Liver (tissue), 9 donors: ENCODE measurements around the gene ZNF618. TPM values are rescaled to one million over a fixed set of nuclear protein-coding genes. Genes with fewer than 3 reads are reported as not detected.

Experiments used
- DNase-seq: peaks from one replicate; pipeline ENCODE4 v3.0.0-alpha.2; 2017; ENCODE audit warnings: low spot score
- H3K27ac ChIP-seq, 2 donors: one replicate each; pipeline ENCODE4 v1.7.0; 2013; ENCODE audit warnings: inconsistent platforms in 2 of 2, low read length in 2 of 2, control low read depth in 1 of 2, low read depth in 1 of 2, mild to moderate bottlenecking in 1 of 2
- H3K27me3 ChIP-seq, 4 donors: one replicate each; pipeline versions ENCODE4 v1.6.1 to v1.7.0; 2013; ENCODE audit warnings: low read length in 3 of 4, inconsistent platforms in 1 of 4, mild to moderate bottlenecking in 1 of 4, moderate library complexity in 1 of 4; ENCODE audit not compliant: control insufficient read depth in 4 of 4, insufficient read depth in 4 of 4
- H3K36me3 ChIP-seq, 4 donors: one replicate each; pipeline versions ENCODE4 v1.6.1 to v1.7.0; 2013; ENCODE audit warnings: low read length in 3 of 4, mild to moderate bottlenecking in 3 of 4, low read depth in 1 of 4, moderate library complexity in 1 of 4; ENCODE audit not compliant: control insufficient read depth in 4 of 4, insufficient read depth in 3 of 4
- H3K4me1 ChIP-seq, 4 donors: one replicate each; pipeline versions ENCODE4 v1.6.1 to v1.7.0; 2013; ENCODE audit warnings: low read length in 3 of 4, mild to moderate bottlenecking in 3 of 4, moderate library complexity in 1 of 4; ENCODE audit not compliant: control insufficient read depth in 4 of 4, insufficient read depth in 4 of 4
- H3K4me3 ChIP-seq, 3 donors: one replicate each; pipeline versions ENCODE4 v1.6.1 to v1.7.0; 2013; ENCODE audit warnings: low read length in 3 of 3, control low read depth in 1 of 3, low read depth in 1 of 3, mild to moderate bottlenecking in 1 of 3
- H3K9ac ChIP-seq, 2 donors: one replicate each; pipeline ENCODE4 v1.7.0; 2013; ENCODE audit warnings: low read length in 2 of 2, mild to moderate bottlenecking in 2 of 2, moderate library complexity in 2 of 2, control low read depth in 1 of 2, low read depth in 1 of 2
- H3K9me3 ChIP-seq, 4 donors: one replicate each; pipeline versions ENCODE4 v1.6.1 to v1.7.0; 2013; ENCODE audit warnings: low read length in 3 of 4; ENCODE audit not compliant: control insufficient read depth in 4 of 4
- EGR1 ChIP-seq, 2 donors: IDR thresholded peaks; 2 replicates each; pipeline ENCODE4 v1.6.1; 2016 to 2018; ENCODE audit warnings: antibody characterized with exemption in 2 of 2, low read depth in 2 of 2
- FOXA1 ChIP-seq: IDR thresholded peaks from 2 replicates; pipeline ENCODE4 v1.6.1; 2016; ENCODE audit warnings: antibody characterized with exemption
- FOXA2 ChIP-seq: IDR thresholded peaks from 2 replicates; pipeline ENCODE4 v1.6.1; 2016; ENCODE audit warnings: antibody characterized with exemption
- GABPA ChIP-seq, 2 donors: IDR thresholded peaks in 1 of 2; conservative IDR thresholded peaks in 1 of 2; 2 replicates each; pipeline ENCODE4 v1.6.1; 2016; ENCODE audit warnings: antibody characterized with exemption in 2 of 2, mild to moderate bottlenecking in 1 of 2, moderate library complexity in 1 of 2
- HNF4A ChIP-seq, 2 donors: conservative IDR thresholded peaks; 2 replicates each; pipeline ENCODE4 v1.6.1; 2016; ENCODE audit warnings: antibody characterized with exemption in 2 of 2, mild to moderate bottlenecking in 2 of 2
- HNF4G ChIP-seq: IDR thresholded peaks from 2 replicates; pipeline ENCODE4 v1.6.1; 2016; ENCODE audit warnings: antibody characterized with exemption
- JUND ChIP-seq, 2 donors: IDR thresholded peaks; 2 replicates each; pipeline ENCODE4 v1.6.1; 2016; ENCODE audit warnings: antibody characterized with exemption in 2 of 2
- NR2F2 ChIP-seq: IDR thresholded peaks from 2 replicates; pipeline ENCODE4 v1.6.1; 2016; ENCODE audit warnings: antibody characterized with exemption
- RAD21 ChIP-seq, 2 donors: IDR thresholded peaks; 2 replicates each; pipeline ENCODE4 v1.6.1; 2016; ENCODE audit warnings: antibody characterized with exemption in 2 of 2, mild to moderate bottlenecking in 2 of 2
- RXRA ChIP-seq, 2 donors: IDR thresholded peaks; 2 replicates each; pipeline ENCODE4 v1.6.1; 2017 to 2018; ENCODE audit warnings: antibody characterized with exemption in 2 of 2, mild to moderate bottlenecking in 1 of 2
- SP1 ChIP-seq: IDR thresholded peaks from 2 replicates; pipeline ENCODE4 v1.6.1; 2018; ENCODE audit warnings: antibody characterized with exemption, mild to moderate bottlenecking
- TAF1 ChIP-seq: conservative IDR thresholded peaks from 2 replicates; pipeline ENCODE4 v1.6.1; 2016; ENCODE audit warnings: antibody characterized with exemption, mild to moderate bottlenecking
- YY1 ChIP-seq: IDR thresholded peaks from 2 replicates; pipeline ENCODE4 v1.6.1; 2016; ENCODE audit warnings: antibody characterized with exemption, mild to moderate bottlenecking
- WGBS: extraction: QIAGEN DNeasy Blood & Tissue Kit; methylation state at CpG from one replicate; pipeline ENCODE4 v1.1.7; 2013; 5-methylcytosine and 5-hydroxymethylcytosine counted together
- polyA plus RNA-seq, 2 donors: library from polyadenylated mRNA; stranded (reverse) in 1 of 2; unstranded in 1 of 2; fragments of 200-250 nt in 1 of 2; fragments of >200 nt in 1 of 2; fragmentation: Nextera tagmentation in 1 of 2; extraction: Ambion mirVana in 1 of 2; gene quantifications; one replicate each; pipeline versions ENCODE4 v1.2.1 to v1.2.3, GENCODE V29; 2013 to 2015
- total RNA-seq, 2 donors: library from RNA; depleted of rRNA; stranded (reverse); fragments of >200 nt; gene quantifications; one replicate each; pipeline ENCODE4 v1.2.3, GENCODE V29; 2014
- TF ChIP-seq, protein P1 (sequence below): fragments of 150-350 bp; IDR thresholded peaks from 2 replicates; pipeline ENCODE4 v1.5.1; 2017; ENCODE audit warnings: improper control_type of control experiment, low read depth, low read length; ENCODE audit not compliant: missing input control
- TF ChIP-seq, protein P2 (sequence below): IDR thresholded peaks from 2 replicates; pipeline ENCODE4 v1.6.1; 2016; ENCODE audit warnings: antibody characterized with exemption
- TF ChIP-seq, protein P3 (sequence below): IDR thresholded peaks from 2 replicates; pipeline ENCODE4 v1.6.1; 2016; ENCODE audit warnings: antibody characterized with exemption
- TF ChIP-seq, protein P4 (sequence below): IDR thresholded peaks from 2 replicates; pipeline ENCODE4 v1.6.1; 2016; ENCODE audit warnings: antibody characterized with exemption, mild to moderate bottlenecking
- TF ChIP-seq, protein P5 (sequence below): IDR thresholded peaks from 2 replicates; pipeline ENCODE4 v1.6.1; 2016; ENCODE audit warnings: antibody characterized with exemption
- donor health status: healthy.
- donor health status: healthy.
- donor health status: healthy.
- donor health status: healthy.
- donor health status: healthy.

ZNF618 gene
- total and polyA plus RNA-seq, 4 donors, result 2.2 to 6.5 (median 3.7) TPM

DNA sequence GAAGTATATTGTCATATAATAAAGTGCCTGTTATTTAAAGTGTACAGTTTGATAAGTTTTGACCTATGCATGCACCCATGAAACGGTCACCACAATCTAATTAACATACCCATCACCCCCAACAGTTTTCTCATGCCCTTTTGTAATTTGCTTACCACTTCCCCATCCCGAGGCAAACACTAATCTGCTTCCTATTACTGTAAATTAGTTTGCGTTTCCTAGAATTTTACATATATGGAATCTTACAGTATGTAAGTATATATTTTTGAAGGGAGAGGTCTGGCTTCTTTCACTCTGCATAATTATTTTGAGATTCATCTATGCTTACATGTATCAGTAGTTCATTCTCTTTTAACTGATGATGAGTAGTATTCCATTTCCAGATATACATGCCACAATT is 145.5 kb downstream of the ZNF618 start:
- Histone ChIP-seq H3K27me3 (no peaks in the 10 kb centered on the region), H3K9ac (no peak overlapping the region), H3K4me1 (no peaks in the 10 kb centered on the region), H3K27ac (no peak overlapping the region), H3K4me3 (no peak overlapping the region), H3K9me3 (no peaks in the 10 kb centered on the region), H3K36me3 (peaks cover 5 to 31% (median 16%) of the 10 kb centered on the region in 4 donors)
- WGBS, result 79% methylated on average over 3 of the region's 3 CpGs
- TF ChIP-seq, protein P1, sequence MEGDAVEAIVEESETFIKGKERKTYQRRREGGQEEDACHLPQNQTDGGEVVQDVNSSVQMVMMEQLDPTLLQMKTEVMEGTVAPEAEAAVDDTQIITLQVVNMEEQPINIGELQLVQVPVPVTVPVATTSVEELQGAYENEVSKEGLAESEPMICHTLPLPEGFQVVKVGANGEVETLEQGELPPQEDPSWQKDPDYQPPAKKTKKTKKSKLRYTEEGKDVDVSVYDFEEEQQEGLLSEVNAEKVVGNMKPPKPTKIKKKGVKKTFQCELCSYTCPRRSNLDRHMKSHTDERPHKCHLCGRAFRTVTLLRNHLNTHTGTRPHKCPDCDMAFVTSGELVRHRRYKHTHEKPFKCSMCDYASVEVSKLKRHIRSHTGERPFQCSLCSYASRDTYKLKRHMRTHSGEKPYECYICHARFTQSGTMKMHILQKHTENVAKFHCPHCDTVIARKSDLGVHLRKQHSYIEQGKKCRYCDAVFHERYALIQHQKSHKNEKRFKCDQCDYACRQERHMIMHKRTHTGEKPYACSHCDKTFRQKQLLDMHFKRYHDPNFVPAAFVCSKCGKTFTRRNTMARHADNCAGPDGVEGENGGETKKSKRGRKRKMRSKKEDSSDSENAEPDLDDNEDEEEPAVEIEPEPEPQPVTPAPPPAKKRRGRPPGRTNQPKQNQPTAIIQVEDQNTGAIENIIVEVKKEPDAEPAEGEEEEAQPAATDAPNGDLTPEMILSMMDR, result no peak
- TF ChIP-seq HNF4G (no peak), GABPA (IDR thresholded peaks at IDR 0.05 in 1 of 2, conservative IDR thresholded peaks at IDR 0.05 in 1 of 2) (no peak), EGR1 (IDR thresholded peaks at IDR 0.05; ENCODE audit: low read depth in 2 of 2) (no peak), FOXA2 (no peak)
- TF ChIP-seq, protein P2, sequence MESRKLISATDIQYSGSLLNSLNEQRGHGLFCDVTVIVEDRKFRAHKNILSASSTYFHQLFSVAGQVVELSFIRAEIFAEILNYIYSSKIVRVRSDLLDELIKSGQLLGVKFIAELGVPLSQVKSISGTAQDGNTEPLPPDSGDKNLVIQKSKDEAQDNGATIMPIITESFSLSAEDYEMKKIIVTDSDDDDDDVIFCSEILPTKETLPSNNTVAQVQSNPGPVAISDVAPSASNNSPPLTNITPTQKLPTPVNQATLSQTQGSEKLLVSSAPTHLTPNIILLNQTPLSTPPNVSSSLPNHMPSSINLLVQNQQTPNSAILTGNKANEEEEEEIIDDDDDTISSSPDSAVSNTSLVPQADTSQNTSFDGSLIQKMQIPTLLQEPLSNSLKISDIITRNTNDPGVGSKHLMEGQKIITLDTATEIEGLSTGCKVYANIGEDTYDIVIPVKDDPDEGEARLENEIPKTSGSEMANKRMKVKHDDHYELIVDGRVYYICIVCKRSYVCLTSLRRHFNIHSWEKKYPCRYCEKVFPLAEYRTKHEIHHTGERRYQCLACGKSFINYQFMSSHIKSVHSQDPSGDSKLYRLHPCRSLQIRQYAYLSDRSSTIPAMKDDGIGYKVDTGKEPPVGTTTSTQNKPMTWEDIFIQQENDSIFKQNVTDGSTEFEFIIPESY, result no peak
- no peak for DNase-seq

DNA sequence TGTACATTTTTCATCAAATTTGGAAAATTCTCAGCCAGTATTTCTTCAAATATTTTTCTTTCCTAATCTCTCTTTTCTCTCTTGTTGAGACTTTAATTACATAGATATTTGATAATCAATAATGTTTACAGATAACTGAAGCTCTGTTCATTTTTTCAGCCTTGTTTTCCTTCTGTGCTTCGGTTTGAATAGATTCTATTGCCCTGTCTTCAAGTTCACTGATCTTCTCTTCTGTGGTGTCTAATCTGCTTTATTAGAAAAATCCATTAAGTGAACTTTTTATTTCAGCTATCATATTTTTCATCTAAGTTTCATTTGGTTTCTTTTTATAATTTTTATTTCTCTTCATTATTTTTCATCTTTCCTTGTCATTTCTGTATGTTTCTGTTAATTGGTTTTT is 147.9 kb downstream of the ZNF618 start:
- WGBS, result 100% methylated on average over 1 of the region's 1 CpG
- DNase-seq, result no peak
- no peaks in the 10 kb centered on the region for H3K4me1 ChIP-seq
- no peak overlapping the region for H3K4me3 ChIP-seq
- H3K27me3 ChIP-seq, result no peaks in the 10 kb centered on the region
- H3K36me3 ChIP-seq, result peaks cover 0 to 15% (median 8%) of the 10 kb centered on the region in 4 donors
- TF ChIP-seq FOXA2 (no peak), YY1 (no peak), NR2F2 (no peak), GABPA (IDR thresholded peaks at IDR 0.05 in 1 of 2, conservative IDR thresholded peaks at IDR 0.05 in 1 of 2) (no peak), HNF4G (no peak), HNF4A (conservative IDR thresholded peaks at IDR 0.05) (no peak), EGR1 (IDR thresholded peaks at IDR 0.05; ENCODE audit: low read depth in 2 of 2) (no peak), RAD21 (IDR thresholded peaks at IDR 0.05) (no peak), SP1 (no peak), TAF1 (no peak), FOXA1 (no peak), JUND (IDR thresholded peaks at IDR 0.05) (no peak), RXRA (IDR thresholded peaks at IDR 0.05) (no peak)
- TF ChIP-seq, protein P2, result no peak
- TF ChIP-seq, protein P1, result no peak
- TF ChIP-seq, protein P3, sequence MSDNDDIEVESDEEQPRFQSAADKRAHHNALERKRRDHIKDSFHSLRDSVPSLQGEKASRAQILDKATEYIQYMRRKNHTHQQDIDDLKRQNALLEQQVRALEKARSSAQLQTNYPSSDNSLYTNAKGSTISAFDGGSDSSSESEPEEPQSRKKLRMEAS, result no peak
- TF ChIP-seq, protein P4, sequence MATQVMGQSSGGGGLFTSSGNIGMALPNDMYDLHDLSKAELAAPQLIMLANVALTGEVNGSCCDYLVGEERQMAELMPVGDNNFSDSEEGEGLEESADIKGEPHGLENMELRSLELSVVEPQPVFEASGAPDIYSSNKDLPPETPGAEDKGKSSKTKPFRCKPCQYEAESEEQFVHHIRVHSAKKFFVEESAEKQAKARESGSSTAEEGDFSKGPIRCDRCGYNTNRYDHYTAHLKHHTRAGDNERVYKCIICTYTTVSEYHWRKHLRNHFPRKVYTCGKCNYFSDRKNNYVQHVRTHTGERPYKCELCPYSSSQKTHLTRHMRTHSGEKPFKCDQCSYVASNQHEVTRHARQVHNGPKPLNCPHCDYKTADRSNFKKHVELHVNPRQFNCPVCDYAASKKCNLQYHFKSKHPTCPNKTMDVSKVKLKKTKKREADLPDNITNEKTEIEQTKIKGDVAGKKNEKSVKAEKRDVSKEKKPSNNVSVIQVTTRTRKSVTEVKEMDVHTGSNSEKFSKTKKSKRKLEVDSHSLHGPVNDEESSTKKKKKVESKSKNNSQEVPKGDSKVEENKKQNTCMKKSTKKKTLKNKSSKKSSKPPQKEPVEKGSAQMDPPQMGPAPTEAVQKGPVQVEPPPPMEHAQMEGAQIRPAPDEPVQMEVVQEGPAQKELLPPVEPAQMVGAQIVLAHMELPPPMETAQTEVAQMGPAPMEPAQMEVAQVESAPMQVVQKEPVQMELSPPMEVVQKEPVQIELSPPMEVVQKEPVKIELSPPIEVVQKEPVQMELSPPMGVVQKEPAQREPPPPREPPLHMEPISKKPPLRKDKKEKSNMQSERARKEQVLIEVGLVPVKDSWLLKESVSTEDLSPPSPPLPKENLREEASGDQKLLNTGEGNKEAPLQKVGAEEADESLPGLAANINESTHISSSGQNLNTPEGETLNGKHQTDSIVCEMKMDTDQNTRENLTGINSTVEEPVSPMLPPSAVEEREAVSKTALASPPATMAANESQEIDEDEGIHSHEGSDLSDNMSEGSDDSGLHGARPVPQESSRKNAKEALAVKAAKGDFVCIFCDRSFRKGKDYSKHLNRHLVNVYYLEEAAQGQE, result no peak
- TF ChIP-seq, protein P5, sequence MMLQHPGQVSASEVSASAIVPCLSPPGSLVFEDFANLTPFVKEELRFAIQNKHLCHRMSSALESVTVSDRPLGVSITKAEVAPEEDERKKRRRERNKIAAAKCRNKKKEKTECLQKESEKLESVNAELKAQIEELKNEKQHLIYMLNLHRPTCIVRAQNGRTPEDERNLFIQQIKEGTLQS, result no peak
- no peak overlapping the region for H3K9ac ChIP-seq
- no peak overlapping the region for H3K27ac ChIP-seq
- H3K9me3 ChIP-seq, result no peaks in the 10 kb centered on the region
